HTERT RPE-1 (cell line): ENCODE data around the gene TOGARAM2.
"Not testable (repeated sequence)": the region's sequence is repeated elsewhere in the genome, so short reads cannot be mapped to it uniquely, and the experiment has no call there.

Experiments used
- in situ Hi-C: fragments of 300-500 bp; cut with MboI; formaldehyde crosslinking; loops from 4 replicates; pipeline ENCODE4 v1.14.3; 2020; ENCODE audit warnings: low sequenced_read_pairs

TOGARAM2 gene

GRCh38 chr2:28976584-28976983 is 4.5 kb upstream of the TOGARAM2 start:
- in situ Hi-C loops = no loop called here

- in situ Hi-C loops = no loop called here
These were observed 3.8 kb upstream of the TOGARAM2 start for GRCh38 chr2:28977176-28977875.

GRCh38 chr2:28978001-28978400 is 3.1 kb upstream of the TOGARAM2 start:
- in situ Hi-C loops = not testable (repeated sequence)

- in situ Hi-C loops = no loop called here
These were observed 2.5 kb upstream of the TOGARAM2 start for GRCh38 chr2:28978606-28979005.

GRCh38 chr2:28979041-28979440 is 2.1 kb upstream of the TOGARAM2 start:
- in situ Hi-C loops = no loop called here

- in situ Hi-C loops = no loop called here
These were observed 1.3 kb upstream of the TOGARAM2 start for GRCh38 chr2:28979576-28980366.

GRCh38 chr2:28980368-28981015 is 606 bp upstream of the TOGARAM2 start:
- in situ Hi-C loops = no loop called here

GRCh38 chr2:28981620-28982376 is 700 bp downstream of the TOGARAM2 start:
- in situ Hi-C loops = no loop called here

GRCh38 chr2:28982381-28982950 is 1.4 kb downstream of the TOGARAM2 start:
- in situ Hi-C loops = no loop called here

- in situ Hi-C loops = no loop called here
These were observed 5.3 kb downstream of the TOGARAM2 start for GRCh38 chr2:28986429-28986828.

GRCh38 chr2:28989973-28990372 is 8.9 kb downstream of the TOGARAM2 start:
- in situ Hi-C loops = no loop called here

- in situ Hi-C loops = no loop called here
These were observed 9.3 kb downstream of the TOGARAM2 start for GRCh38 chr2:28990445-28990844.

- in situ Hi-C loops = no loop called here
These were observed 9.9 kb downstream of the TOGARAM2 start for GRCh38 chr2:28991021-28991420.

GRCh38 chr2:28991460-28991859 is 10.4 kb downstream of the TOGARAM2 start:
- in situ Hi-C loops = no loop called here

- in situ Hi-C loops = no loop called here
These were observed 12.3 kb downstream of the TOGARAM2 start for GRCh38 chr2:28993206-28993960.

GRCh38 chr2:28994074-28994473 is 13.0 kb downstream of the TOGARAM2 start:
- in situ Hi-C loops = no loop called here

GRCh38 chr2:28994679-28995078 is 13.6 kb downstream of the TOGARAM2 start:
- in situ Hi-C loops = no loop called here

GRCh38 chr2:28995765-28996750 is 15.0 kb downstream of the TOGARAM2 start:
- in situ Hi-C loops = no loop called here
